Tibial nerve (tissue), 4 donors: Measurements from ENCODE around the gene TMED3.

Experiments
- EP300 ChIP-seq, 2 donors: sonication (generic); formaldehyde crosslinking; IDR thresholded peaks; one replicate each; pipeline ENCODE4 v1.6.1; 2017; ENCODE audit warnings: antibody characterized with exemption in 2 of 2, mild to moderate bottlenecking in 1 of 2
- POLR2A ChIP-seq, 2 donors: fragments of 450-650 bp; IDR thresholded peaks; one replicate each; pipeline ENCODE4 v1.6.1; 2017; ENCODE audit warnings: antibody characterized with exemption in 2 of 2, mild to moderate bottlenecking in 2 of 2, moderate library complexity in 2 of 2
- TF ChIP-seq, protein P1 (sequence below), 5 experiments: fragments of 200-600 bp in 3 of 5; fragments of 450-650 bp in 2 of 5; sonication (generic) in 3 of 5; IDR thresholded peaks; one replicate each; pipeline ENCODE4 v1.5.1; 2016 to 2019; ENCODE audit warnings: antibody characterized with exemption in 5 of 5, mild to moderate bottlenecking in 3 of 5, moderate library complexity in 2 of 5

DNA sequence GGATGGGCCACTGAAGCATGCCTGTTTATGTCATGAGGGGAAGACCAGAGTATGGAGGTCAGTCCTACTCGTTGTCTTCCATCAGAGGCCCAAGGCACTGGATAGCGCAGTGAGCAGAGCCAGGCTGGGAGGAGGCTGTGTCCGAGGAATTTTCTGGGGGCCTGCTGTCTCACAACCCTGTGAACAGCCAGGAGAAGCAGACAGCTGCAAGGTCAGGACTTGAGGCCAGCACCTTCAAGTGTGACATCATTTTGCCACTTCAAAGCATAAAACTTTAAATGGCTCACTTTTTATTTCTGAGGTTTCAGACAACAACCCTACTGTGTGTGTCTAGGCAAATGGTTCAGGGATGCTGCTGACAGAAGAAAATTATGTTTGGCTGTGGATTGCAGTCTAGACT is 47.2 kb downstream of the TMED3 start:
- TF ChIP-seq, protein P1, sequence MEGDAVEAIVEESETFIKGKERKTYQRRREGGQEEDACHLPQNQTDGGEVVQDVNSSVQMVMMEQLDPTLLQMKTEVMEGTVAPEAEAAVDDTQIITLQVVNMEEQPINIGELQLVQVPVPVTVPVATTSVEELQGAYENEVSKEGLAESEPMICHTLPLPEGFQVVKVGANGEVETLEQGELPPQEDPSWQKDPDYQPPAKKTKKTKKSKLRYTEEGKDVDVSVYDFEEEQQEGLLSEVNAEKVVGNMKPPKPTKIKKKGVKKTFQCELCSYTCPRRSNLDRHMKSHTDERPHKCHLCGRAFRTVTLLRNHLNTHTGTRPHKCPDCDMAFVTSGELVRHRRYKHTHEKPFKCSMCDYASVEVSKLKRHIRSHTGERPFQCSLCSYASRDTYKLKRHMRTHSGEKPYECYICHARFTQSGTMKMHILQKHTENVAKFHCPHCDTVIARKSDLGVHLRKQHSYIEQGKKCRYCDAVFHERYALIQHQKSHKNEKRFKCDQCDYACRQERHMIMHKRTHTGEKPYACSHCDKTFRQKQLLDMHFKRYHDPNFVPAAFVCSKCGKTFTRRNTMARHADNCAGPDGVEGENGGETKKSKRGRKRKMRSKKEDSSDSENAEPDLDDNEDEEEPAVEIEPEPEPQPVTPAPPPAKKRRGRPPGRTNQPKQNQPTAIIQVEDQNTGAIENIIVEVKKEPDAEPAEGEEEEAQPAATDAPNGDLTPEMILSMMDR (IDR thresholded peaks at IDR 0.05), result no peak
- TF ChIP-seq POLR2A (IDR thresholded peaks at IDR 0.05) (no peak), EP300 (IDR thresholded peaks at IDR 0.05) (no peak)
